ENCODE data around the gene CHD1.

DNA sequence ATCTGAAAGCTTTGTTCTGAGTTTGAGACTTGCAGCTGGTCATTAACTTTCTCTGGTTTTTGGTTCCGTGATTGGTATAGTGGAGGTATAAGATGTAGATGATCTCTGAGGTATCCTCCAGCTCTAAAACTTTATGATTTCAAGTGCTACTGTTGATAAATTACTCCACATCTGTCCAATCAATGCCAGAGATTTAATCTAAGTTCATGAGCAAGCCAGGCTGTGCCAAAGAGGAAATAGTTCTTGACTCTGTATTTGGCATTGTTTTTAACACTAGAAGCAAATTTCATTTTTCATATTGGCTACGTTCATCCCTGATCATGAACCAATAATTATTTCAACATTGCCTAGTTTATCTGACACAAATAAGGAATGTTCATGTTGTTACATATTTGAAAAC, 28.5 kb upstream of the CHD1 start:
- TF ChIP-seq POLR2A (IDR thresholded peaks at IDR 0.05; ENCODE audit: low read depth, low read length): no peak
- no peak for TF ChIP-seq POLR2AphosphoS5 (IDR thresholded peaks at IDR 0.05; ENCODE audit: low read depth, low read length)
- no peak for TF ChIP-seq TAF1 (IDR thresholded peaks at IDR 0.05; ENCODE audit: low read depth, low read length)
- TF ChIP-seq SPI1 (IDR thresholded peaks at IDR 0.05; ENCODE audit: low read depth, low read length): no peak
- no peak for TF ChIP-seq PAX5 (IDR thresholded peaks at IDR 0.05; ENCODE audit: insufficient read depth, low read length, severe bottlenecking)

All from GM12891 (cell line).